Thyroid gland (tissue), 4 donors: ENCODE measurements around the gene DLGAP4. TPM values are rescaled to one million over a fixed set of nuclear protein-coding genes. Genes with fewer than 3 reads are reported as not detected.
A peak's percentile ranks its signal among the peaks of the same experiment; 100 is the strongest.

Experiments
- DNase-seq, 2 donors: peaks; one replicate each; pipeline ENCODE4 v3.0.0-alpha.2; 2019
- H3K27ac ChIP-seq, 3 donors: fragments of 200-600 bp; sonication (generic); 1 replicate in 2 of 3; 2 replicates in 1 of 3; pipeline ENCODE4 v1.5.1; 2016 to 2019; ENCODE audit warnings: mild to moderate bottlenecking in 1 of 3, moderate library complexity in 1 of 3
- H3K27me3 ChIP-seq: fragments of 200-600 bp; sonication (generic); one replicate; pipeline ENCODE4 v1.5.1; 2019
- H3K36me3 ChIP-seq, 2 donors: fragments of 200-600 bp; sonication (generic); one replicate each; pipeline ENCODE4 v1.5.1; 2016 to 2019
- H3K4me1 ChIP-seq, 2 donors: fragments of 200-600 bp; sonication (generic); one replicate each; pipeline ENCODE4 v1.5.1; 2017 to 2019
- H3K4me3 ChIP-seq, 3 donors: fragments of 200-600 bp; sonication (generic); replicated peaks in 1 of 3; 1 replicate in 2 of 3; 2 replicates in 1 of 3; pipeline ENCODE4 v1.5.1; 2016; ENCODE audit warnings: mild to moderate bottlenecking in 1 of 3
- H3K9me3 ChIP-seq: fragments of 200-600 bp; sonication (generic); one replicate; pipeline ENCODE4 v1.5.1; 2017
- POLR2A ChIP-seq, 2 donors: fragments of 450-650 bp; IDR thresholded peaks; one replicate each; pipeline ENCODE4 v1.6.1; 2017; ENCODE audit warnings: antibody characterized with exemption in 2 of 2, mild to moderate bottlenecking in 2 of 2, moderate library complexity in 1 of 2
- WGBS, 2 donors: methylation state at CpG; one replicate each; pipeline ENCODE4 v1.1.5; 2017; 5-methylcytosine and 5-hydroxymethylcytosine counted together
- intact Hi-C: fragments of 100-400 bp; cut with DNase I; formaldehyde crosslinking; loops from one replicate; pipeline ENCODE4 v1.15.1; 2023
- total RNA-seq, 4 donors: library from RNA; depleted of rRNA; stranded (reverse); fragments of >200 nt; gene quantifications; one replicate each; pipeline ENCODE4 v1.2.3, GENCODE V29; 2016
- TF ChIP-seq, protein P1 (sequence below), 6 experiments: fragments of 200-600 bp in 3 of 6; fragments of 450-650 bp in 3 of 6; sonication (generic) in 3 of 6; IDR thresholded peaks; one replicate each; pipeline ENCODE4 v1.5.1; 2016 to 2019; ENCODE audit warnings: antibody characterized with exemption in 6 of 6, mild to moderate bottlenecking in 2 of 6, inconsistent platforms in 1 of 6, moderate library complexity in 1 of 6

The DLGAP4 gene
- total RNA-seq, 4 donors from 2014 or later = 29.3 to 52.4 (median 41.5) TPM

DNA sequence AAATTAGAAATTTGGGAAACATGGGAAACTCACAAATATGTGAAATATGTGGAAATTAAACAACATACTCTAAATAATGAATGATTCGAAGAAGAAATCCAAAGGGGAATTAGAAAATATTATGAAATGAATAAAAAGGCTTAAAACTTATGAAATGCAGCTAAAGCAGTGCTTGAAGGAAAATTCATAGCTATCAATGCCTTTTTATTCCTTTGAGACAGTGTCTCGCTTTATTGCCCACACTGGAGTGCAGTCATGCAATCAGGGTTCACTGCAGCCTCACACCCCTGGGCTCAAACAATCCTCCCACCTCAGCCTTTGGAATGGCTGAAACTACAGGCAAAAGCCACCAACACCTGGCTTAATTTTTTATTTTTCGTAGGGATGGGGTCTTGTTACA lies 259.4 kb downstream of the DLGAP4 start:
- no peak overlapping the region for H3K27ac ChIP-seq
- no peaks in the 10 kb centered on the region for H3K9me3 ChIP-seq
- intact Hi-C loops = no loop called here
- H3K27me3 ChIP-seq = no peaks in the 10 kb centered on the region
- peaks cover 0 to 4% of the 10 kb centered on the region in 2 donors for H3K4me1 ChIP-seq
- TF ChIP-seq, protein P1, sequence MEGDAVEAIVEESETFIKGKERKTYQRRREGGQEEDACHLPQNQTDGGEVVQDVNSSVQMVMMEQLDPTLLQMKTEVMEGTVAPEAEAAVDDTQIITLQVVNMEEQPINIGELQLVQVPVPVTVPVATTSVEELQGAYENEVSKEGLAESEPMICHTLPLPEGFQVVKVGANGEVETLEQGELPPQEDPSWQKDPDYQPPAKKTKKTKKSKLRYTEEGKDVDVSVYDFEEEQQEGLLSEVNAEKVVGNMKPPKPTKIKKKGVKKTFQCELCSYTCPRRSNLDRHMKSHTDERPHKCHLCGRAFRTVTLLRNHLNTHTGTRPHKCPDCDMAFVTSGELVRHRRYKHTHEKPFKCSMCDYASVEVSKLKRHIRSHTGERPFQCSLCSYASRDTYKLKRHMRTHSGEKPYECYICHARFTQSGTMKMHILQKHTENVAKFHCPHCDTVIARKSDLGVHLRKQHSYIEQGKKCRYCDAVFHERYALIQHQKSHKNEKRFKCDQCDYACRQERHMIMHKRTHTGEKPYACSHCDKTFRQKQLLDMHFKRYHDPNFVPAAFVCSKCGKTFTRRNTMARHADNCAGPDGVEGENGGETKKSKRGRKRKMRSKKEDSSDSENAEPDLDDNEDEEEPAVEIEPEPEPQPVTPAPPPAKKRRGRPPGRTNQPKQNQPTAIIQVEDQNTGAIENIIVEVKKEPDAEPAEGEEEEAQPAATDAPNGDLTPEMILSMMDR (IDR thresholded peaks at IDR 0.05) = no peak
- TF ChIP-seq POLR2A (IDR thresholded peaks at IDR 0.05) = no peak
- H3K36me3 ChIP-seq = no peaks in the 10 kb centered on the region
- WGBS, 2 donors = 94 to 96% methylated on average over 3 of the region's 3 CpGs
- no peak overlapping the region for H3K4me3 ChIP-seq
- no peak for DNase-seq

DNA sequence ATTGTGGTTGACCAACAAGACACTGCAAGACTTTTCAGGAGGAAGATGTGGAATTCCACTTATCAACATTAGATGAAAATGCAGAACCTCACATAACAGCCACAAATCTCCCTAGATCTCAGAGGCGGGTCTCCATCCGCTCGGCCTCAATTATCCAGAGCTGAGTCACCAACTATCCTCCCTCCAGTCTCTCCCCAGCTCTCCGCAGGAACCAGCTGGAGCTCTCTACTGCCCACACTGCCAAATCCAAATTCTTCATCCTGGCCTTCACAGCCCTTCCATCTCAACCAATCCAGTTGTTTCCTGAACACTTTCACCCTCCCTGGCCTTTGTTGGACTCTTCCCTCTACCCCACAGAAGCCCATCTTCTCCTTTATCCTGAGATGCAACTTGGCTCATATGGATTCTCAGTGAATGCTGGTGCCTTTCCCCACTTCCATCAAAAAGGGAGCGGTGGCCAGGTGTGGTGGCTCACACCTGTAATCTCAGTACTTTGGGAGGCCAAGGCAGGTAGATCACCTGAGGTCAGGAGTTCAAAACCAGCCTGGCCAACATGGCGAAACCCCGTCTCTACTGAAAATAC lies 263.8 kb downstream of the DLGAP4 start:
- H3K36me3 ChIP-seq = no peaks in the 10 kb centered on the region
- no peak for DNase-seq
- no peak overlapping the region for H3K27ac ChIP-seq
- 84 to 94% methylated on average over 7 of the region's 7 CpGs for WGBS, 2 donors
- H3K27me3 ChIP-seq = no peaks in the 10 kb centered on the region
- intact Hi-C loops = no loop called here
- H3K4me3 ChIP-seq = no peak overlapping the region
- TF ChIP-seq, protein P1 (IDR thresholded peaks at IDR 0.05) = no peak
- no peaks in the 10 kb centered on the region for H3K9me3 ChIP-seq
- H3K4me1 ChIP-seq = peaks cover 14 to 16% of the 10 kb centered on the region in 2 donors

DNA sequence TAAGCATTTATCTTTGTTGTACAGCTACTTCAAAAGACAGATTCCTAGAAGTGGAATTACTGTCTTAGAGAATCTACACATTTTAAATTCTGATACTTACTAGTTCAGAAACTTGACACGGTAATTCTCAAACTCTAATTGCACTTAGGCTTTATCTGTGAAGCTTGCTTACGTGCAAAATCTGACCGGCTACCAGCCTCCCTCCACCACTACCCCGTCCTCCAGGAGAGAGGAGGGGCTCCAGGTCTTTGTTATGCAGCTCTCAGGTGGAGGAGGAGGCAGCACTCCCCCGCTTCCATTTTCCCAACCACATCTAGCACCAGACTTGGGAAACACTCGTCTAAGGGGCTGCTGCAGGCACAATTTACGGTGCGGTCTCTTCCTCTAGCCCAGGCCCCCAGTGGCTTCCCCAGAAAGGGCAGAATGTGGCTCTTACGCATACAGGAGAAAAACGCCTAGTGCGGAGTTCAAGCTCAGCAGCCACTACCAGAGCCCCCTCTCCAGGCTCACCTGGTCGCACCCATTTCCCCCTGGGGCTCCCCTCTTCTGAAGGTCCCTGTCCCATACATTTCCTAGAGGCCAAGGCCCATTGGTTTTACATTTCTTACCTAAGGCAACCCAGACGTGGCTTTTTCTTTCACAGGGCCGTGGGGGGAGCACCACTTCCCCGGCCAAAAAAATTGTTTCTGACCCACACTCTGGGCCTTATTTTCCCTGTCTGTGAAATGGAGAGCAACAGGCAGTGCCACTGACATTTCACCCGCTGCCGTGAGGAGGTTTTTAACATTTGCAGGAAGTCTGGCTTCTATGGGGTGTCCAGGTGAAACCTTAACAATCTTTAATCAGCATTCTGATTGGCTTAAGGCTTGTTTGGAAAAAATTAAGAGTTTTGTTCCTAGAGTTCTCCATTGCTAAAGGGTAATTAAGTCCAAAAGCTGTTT lies 265.7 kb downstream of the DLGAP4 start:
- no peak overlapping the region for H3K4me3 ChIP-seq

DNA sequence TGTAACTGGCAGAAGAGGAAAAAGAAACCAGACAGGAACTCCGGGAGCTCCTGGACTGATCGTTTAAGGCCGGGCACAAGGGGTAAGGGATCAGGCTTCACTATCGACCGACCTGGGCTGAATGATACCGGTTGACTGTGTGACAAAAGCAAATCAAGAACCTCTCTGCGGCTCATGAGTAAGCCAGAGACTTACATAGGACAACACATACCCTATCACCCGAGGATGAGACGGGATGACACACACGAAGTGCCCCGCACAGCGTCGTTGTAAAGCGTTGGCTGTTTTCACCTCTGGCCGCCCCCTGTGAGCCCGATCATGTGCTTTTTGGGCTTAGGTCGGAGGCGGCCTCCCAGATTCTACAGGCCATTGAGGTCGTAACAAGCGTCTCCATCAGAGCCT lies 266.6 kb downstream of the DLGAP4 start:
- intact Hi-C loops = no loop called here
- Histone ChIP-seq H3K36me3 (no peaks in the 10 kb centered on the region), H3K9me3 (no peaks in the 10 kb centered on the region), H3K4me3 (peak overlapping the region in 1 of 3 donors; percentile 68), H3K27ac (peak overlapping the region; percentile 73 to 98 (median 95)), H3K27me3 (no peaks in the 10 kb centered on the region), H3K4me1 (peaks cover 31 to 34% of the 10 kb centered on the region in 2 donors)
- 26 to 27% methylated on average over 15 to 20 of the region's 20 CpGs for WGBS, 2 donors
- peak; percentile 24 to 33 for DNase-seq
- no peak for TF ChIP-seq POLR2A (IDR thresholded peaks at IDR 0.05)
- TF ChIP-seq, protein P1 (IDR thresholded peaks at IDR 0.05) = no peak

More for the DNA sequence above, 265.7 kb downstream of the DLGAP4 start:
- H3K9me3 ChIP-seq = no peaks in the 10 kb centered on the region
- WGBS, 2 donors = 63 to 71% methylated on average over 15 to 17 of the region's 17 CpGs
- TF ChIP-seq POLR2A (IDR thresholded peaks at IDR 0.05) = no peak
- TF ChIP-seq, protein P1 (IDR thresholded peaks at IDR 0.05) = no peak
- intact Hi-C loops = no loop called here
- H3K4me1 ChIP-seq = peaks cover 31 to 34% of the 10 kb centered on the region in 2 donors
- no peaks in the 10 kb centered on the region for H3K36me3 ChIP-seq
- H3K27me3 ChIP-seq = no peaks in the 10 kb centered on the region
- peak overlapping the region; percentile 73 to 98 (median 95) for H3K27ac ChIP-seq
- DNase-seq = no peak
